Mononuclear cell (primary cell): ENCODE measurements around the gene RGS19. TPM values are rescaled to one million over a fixed set of nuclear protein-coding genes. Genes with fewer than 3 reads are reported as not detected.
A peak's percentile ranks its signal among the peaks of the same experiment; 100 is the strongest.

ENCODE experiments used
- H3K27me3 ChIP-seq: 2 replicates; pipeline ENCODE4 v1.6.0; 2011; ENCODE audit warnings: low read length, control low read depth; ENCODE audit not compliant: insufficient read depth
- H3K4me1 ChIP-seq: 2 replicates; pipeline ENCODE4 v1.5.1; 2011; ENCODE audit warnings: mild to moderate bottlenecking, low read length, control low read depth; ENCODE audit not compliant: insufficient read depth
- H3K4me3 ChIP-seq: 2 replicates; pipeline ENCODE4 v1.5.1; 2011; ENCODE audit warnings: mild to moderate bottlenecking, low read length, moderate library complexity
- H3K9me3 ChIP-seq: 2 replicates; pipeline ENCODE4 v1.5.1; 2011; ENCODE audit warnings: low read depth, mild to moderate bottlenecking, control low read depth, low read length
- total RNA-seq: library from RNA; depleted of rRNA; stranded (reverse); fragments of >200 nt; gene quantifications from one replicate; pipeline ENCODE4 v1.2.3, GENCODE V29; 2012

The RGS19 gene
- total RNA-seq, 1 donor: 33.6 TPM

DNA sequence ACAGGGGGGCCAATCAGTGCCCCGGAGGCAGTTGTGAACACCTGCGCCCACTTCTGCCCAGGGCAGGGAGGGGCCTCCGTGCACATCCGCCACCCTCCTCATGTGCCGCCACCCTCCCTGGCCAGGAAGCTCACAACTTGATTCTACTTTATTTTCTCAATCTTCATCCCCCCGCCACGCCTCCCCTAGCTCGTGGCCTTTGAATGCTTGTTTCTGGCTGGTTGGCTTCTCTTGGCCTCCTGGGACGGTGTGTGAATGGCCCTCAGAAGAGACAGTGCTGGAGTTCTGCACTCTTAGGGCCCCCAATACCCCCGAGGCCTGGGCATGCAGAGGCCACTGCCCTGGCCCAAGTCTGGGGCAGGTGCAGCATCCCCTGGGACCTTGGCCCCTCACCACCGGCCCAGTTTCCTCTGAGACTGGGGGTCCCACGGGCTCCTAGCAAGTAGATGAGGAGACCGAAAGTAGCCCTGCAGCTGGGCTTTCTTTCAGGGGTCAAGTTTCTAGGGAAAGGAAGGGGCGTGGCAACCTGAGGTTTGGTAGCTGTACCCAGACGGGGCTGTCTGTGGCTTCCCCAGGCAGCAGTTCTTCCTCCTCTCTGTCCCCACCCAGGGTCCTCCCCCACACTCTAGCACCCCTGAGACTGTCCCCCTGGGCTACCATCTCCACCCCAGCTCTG is 1.3 kb downstream of the RGS19 start:
- no peaks in the 10 kb centered on the region for H3K27me3 ChIP-seq
- no peaks in the 10 kb centered on the region for H3K9me3 ChIP-seq
- peaks cover 56% of the 10 kb centered on the region for H3K4me1 ChIP-seq
- peak overlapping the region; percentile 95 for H3K4me3 ChIP-seq

- H3K4me3 ChIP-seq: peak overlapping the region; percentile 95
- H3K9me3 ChIP-seq: no peaks in the 10 kb centered on the region
- peaks cover 51% of the 10 kb centered on the region for H3K4me1 ChIP-seq
- no peaks in the 10 kb centered on the region for H3K27me3 ChIP-seq
Measured at GRCh38 chr20:64077541-64077875, 1.8 kb downstream of the RGS19 start.

DNA sequence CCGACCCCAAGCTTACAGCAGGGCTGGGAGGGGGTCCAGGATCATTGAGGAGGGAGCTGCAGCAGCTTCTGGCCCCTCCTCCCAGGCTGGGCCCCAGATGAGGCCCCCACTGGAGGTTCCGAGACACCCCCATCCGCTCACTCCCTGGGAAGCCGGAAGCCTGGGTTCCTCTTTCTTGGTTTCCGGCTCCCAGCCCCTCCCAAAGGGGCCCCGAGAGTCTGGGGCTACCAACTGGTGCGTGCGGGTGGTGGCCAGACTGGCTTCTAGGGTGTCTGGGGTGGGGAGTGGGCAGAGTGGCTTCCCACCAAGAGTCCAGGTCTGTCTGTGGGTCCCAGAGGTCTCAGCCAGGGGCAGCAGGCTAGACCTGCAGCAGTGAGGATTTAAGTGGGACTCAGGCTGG is 2.2 kb downstream of the RGS19 start:
- Histone ChIP-seq H3K27me3 (no peaks in the 10 kb centered on the region), H3K9me3 (no peaks in the 10 kb centered on the region), H3K4me1 (peaks cover 47% of the 10 kb centered on the region), H3K4me3 (peak overlapping the region; percentile 95)

GRCh38 chr20:64076061-64076997 is 3.0 kb downstream of the RGS19 start:
- Histone ChIP-seq H3K4me3 (peak overlapping the region; percentile 95), H3K27me3 (no peaks in the 10 kb centered on the region), H3K9me3 (no peaks in the 10 kb centered on the region), H3K4me1 (peaks cover 39% of the 10 kb centered on the region)

- H3K4me1 ChIP-seq: peaks cover 32% of the 10 kb centered on the region
- H3K27me3 ChIP-seq: no peaks in the 10 kb centered on the region
- H3K9me3 ChIP-seq: no peaks in the 10 kb centered on the region
- H3K4me3 ChIP-seq: no peak overlapping the region
Measured at GRCh38 chr20:64075556-64075955, 3.8 kb downstream of the RGS19 start.

GRCh38 chr20:64074963-64075362 is 4.4 kb downstream of the RGS19 start:
- H3K4me1 ChIP-seq: peaks cover 32% of the 10 kb centered on the region
- H3K4me3 ChIP-seq: no peak overlapping the region
- no peaks in the 10 kb centered on the region for H3K9me3 ChIP-seq
- no peaks in the 10 kb centered on the region for H3K27me3 ChIP-seq

DNA sequence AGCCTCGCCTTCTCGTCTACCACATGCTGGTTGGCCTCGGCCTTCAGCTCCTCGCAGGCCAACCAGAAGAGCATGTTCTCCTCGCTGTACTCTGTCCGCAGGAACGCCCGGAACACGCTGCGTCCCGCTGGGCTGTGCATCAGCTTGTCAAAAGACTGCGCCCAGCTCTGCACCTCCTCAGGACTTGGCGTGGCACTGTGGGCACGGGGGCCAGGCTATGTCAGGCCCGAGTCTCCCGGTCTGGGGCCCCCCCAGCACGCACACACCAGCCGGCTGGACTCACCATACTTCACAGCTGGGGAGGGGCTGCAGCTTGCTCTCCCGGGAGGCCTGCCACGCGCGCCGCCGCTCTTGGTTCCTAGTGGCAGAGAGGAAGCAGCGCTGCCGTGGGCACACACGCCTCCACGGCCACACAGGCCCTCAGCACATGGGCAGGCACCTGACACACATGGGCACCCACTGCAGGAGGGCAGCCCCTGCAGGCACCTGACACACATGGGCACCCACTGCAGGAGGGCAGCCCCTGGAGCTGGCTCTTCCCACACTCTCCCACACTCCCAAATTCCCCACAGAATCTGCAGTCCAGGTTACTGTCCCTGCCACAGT is 5.0 kb downstream of the RGS19 start:
- H3K4me1 ChIP-seq: peaks cover 39% of the 10 kb centered on the region
- H3K9me3 ChIP-seq: no peaks in the 10 kb centered on the region
- no peak overlapping the region for H3K4me3 ChIP-seq
- no peaks in the 10 kb centered on the region for H3K27me3 ChIP-seq

DNA sequence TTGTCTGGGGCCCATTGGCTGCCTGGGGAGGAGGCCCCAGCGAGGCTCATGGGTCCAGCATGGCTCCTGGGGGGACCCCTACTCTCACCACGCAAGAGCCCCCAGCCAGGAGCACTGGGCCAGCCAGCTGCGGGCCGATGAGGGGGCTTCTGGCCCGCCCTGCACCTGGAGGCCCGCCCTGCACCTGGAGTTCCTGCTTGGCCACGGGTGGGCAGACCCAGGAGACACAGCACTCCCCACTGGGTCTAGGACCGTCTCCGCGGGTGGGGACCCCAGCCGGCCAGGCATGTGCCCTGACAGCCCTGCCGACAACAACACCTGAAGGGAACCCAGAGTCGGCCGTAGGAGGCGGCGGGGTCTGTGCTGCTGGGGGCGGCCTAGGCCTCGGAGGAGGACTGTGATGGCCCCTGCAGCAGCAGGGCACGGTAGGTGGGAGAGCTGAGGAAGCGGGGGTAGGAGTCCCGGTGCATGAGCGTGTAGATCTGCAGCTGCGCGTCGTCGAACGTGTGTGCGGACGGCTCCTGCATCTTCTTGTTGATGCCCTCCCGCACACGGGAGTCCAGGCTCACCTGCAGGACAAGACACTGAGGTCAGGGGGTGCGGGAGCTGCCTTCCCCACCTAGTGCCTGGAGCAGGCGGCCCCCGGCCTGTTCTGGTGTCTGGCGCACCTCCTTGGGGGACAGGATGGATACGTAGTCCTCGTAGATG is 5.7 kb downstream of the RGS19 start:
- Histone ChIP-seq H3K4me3 (no peak overlapping the region), H3K9me3 (no peaks in the 10 kb centered on the region), H3K27me3 (no peaks in the 10 kb centered on the region), H3K4me1 (peaks cover 42% of the 10 kb centered on the region)

DNA sequence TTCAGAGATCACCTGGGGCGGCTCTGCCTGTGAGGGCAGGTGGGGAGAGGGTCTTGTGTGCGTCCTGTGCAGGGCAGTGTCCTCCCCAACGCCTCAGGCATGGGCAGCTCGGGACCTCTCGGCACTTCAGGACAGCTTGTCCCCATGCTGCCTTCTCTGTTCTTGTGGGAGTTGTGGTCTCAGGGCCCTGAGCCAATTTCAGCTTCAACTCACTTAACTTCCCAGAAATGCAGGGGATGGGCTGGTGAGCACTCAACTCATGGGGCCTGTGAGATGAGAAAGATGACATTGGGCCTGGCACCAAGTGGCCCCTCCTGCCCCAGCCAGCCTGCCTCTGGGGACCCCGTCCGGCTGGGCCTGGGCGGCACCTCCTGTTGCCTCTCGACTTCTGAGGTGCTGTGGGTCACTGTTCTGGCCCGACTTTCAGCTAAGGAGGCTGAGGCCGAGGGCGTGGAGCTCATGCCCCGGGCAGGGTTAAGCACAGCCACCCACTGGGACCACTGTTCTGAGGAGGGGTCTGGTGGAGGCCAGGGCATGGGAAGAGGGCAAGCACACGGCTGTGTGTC is 6.7 kb downstream of the RGS19 start:
- no peaks in the 10 kb centered on the region for H3K9me3 ChIP-seq
- no peak overlapping the region for H3K4me3 ChIP-seq
- peaks cover 41% of the 10 kb centered on the region for H3K4me1 ChIP-seq
- H3K27me3 ChIP-seq: no peaks in the 10 kb centered on the region

DNA sequence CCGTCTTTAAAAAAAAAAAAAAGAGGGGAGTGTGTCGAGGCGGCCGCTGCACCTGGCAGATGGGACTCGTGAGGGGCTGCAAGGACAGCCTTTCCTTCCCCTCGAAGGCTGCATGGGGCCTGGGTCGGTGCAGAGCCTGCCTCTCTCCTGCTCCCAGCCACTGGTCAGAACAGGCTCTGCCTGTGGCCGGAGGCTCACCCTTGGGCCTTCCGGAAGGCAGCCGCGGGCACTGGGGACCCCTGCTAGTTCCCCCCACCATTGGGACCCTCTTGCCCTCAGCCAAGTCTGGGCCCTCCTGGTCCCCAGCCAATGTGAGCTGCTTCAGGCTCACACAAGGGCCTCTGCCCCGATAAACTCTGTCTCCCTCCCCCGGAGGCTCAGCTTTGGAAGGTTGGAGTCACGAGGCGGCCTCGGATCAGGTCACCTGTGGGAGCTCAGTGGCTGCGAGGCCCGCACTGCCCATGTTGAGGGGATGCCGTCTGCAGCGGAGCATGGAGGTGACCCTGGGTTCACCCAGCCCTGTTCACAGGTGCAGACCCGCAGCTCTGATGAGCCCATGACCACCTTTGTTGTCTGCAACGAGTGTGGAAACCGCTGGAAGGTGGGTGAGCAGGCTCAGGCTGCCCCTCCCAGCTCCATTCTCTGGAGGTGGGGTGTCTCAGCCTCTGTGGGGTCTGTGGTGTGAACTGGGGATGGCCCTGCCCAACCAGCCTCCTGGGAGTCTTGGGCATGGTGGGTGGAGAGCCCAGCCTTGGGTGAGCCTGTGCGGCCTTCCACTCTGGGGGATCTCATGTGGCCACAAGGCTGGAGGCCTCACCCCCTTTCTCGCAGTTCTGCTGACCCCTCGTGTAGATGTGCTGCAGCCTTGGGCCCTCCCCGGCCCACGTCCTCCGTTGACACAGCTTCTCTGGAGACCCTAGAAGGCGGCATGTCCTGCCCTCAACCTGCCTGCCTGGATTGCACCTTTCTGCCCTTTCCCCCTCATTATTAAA is 7.7 kb downstream of the RGS19 start:
- Histone ChIP-seq H3K27me3 (no peaks in the 10 kb centered on the region), H3K9me3 (no peaks in the 10 kb centered on the region), H3K4me1 (peaks cover 39% of the 10 kb centered on the region), H3K4me3 (no peak overlapping the region)

DNA sequence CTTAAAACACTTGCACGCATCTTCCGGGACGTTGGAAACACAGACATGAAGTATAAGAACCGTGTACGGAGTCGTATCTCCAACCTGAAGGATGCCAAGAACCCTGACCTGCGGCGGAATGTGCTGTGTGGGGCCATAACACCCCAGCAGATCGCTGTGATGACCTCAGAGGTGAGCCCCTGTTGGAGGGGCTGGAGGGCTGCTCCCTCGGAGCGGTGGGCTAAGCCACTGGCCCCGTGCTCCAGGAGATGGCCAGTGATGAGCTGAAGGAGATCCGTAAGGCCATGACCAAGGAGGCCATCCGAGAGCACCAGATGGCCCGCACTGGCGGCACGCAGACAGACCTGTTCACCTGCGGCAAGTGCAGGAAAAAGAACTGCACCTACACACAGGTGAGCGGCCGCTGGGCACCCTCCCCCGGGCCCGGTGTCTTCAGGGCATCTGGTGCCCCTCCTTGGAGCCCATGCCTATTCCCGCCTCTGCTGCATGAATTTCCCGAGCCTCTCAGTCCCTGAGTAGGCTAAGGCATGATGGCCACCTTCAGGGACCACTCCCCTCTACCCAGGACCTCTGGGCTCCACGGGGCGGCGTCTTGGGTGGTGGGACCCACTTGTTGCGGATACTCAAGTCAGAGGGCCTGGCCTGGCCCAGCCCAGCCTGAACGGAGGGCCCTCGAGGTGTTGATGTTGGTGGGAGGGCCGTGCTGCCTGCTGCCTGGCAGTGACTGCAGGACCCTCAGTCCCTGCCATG is 8.9 kb downstream of the RGS19 start:
- no peak overlapping the region for H3K4me3 ChIP-seq
- H3K27me3 ChIP-seq: no peaks in the 10 kb centered on the region
- peaks cover 39% of the 10 kb centered on the region for H3K4me1 ChIP-seq
- H3K9me3 ChIP-seq: no peaks in the 10 kb centered on the region

DNA sequence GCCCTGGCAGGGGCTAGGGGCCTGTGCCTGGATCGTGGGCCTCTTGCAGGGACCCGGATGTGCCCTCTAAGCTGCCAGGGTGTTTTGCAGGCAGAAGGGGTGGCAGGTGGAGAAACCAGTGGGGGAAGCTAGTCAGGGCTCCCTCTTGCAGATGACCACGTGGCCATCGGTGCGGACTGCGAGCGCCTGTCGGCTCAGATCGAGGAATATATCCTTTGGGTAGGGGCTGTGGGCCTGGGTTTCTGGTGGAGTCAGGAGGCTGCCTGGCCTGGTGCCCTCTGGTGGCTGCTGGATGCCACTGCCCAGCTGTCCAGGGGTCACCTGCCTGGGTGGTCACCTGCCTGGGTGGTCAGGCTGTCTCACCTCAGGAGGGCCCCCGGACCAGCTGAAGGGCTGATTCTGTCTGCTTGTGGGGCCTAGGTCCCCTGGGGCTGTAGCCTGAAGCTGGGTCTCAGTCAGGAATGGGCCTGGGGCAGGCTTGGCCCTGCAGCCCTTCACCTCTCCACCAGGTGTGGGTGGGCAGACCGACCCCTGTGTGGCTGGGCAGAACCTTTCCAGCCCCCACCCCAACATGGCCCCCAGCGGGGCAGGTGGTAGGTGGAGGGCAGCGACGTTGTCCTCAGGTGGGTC is 9.6 kb downstream of the RGS19 start:
- Histone ChIP-seq H3K4me3 (no peak overlapping the region), H3K9me3 (no peaks in the 10 kb centered on the region), H3K27me3 (no peaks in the 10 kb centered on the region), H3K4me1 (peaks cover 39% of the 10 kb centered on the region)

DNA sequence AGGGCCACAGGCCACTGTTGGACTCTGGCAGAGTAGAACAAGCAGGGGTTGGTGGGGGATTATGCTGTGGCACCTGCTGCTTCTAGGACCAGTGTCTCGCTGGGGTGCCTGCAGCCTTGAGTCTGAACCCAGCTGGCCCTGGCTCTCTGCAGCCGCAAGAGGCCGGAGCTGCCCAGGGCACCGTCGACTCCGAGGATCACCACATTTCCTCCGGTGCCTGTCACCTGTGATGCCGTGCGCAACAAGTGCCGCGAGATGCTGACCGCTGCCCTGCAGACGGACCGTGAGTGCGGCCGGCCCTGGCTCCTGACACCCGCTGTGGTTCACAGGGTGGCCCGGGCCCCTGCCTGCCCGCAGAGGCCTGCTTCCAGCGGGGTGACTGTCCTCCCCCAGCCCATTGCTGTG is 10.1 kb downstream of the RGS19 start:
- Histone ChIP-seq H3K9me3 (no peaks in the 10 kb centered on the region), H3K4me3 (no peak overlapping the region), H3K4me1 (peaks cover 44% of the 10 kb centered on the region), H3K27me3 (no peaks in the 10 kb centered on the region)
